K562 (cell line): ENCODE data around the gene WARS2. TPM values are rescaled to one million over a fixed set of nuclear protein-coding genes. Genes with fewer than 3 reads are reported as not detected.

ENCODE experiments used
- HMGN3 ChIP-seq: IDR thresholded peaks from 2 replicates; pipeline ENCODE4 v1.6.1; 2011; ENCODE audit warnings: borderline replicate concordance, low read depth, mild to moderate bottlenecking, mixed read lengths, low read length; ENCODE audit not compliant: insufficient read length; ENCODE audit errors: extremely low read depth
- ZNF184 ChIP-seq: sonication (generic); formaldehyde crosslinking; IDR thresholded peaks from 2 replicates; pipeline ENCODE4 v1.5.0; 2020; ENCODE audit warnings: missing genetic modification reagents
- polyA plus RNA-seq, 8 experiments: library from polyadenylated mRNA; depleted of rRNA in 4 of 8; stranded (reverse) in 5 of 8; unstranded in 3 of 8; fragments of >200 nt; fragmentation: Nextera tagmentation in 2 of 8; fragmentation: Illumina TruSeq in 1 of 8; extraction: Ambion mirVana in 2 of 8; extraction: Trizol in 1 of 8; gene quantifications; 2 replicates each; pipeline versions ENCODE4 v1.2.1 to v1.2.3, GENCODE V29; 2011 to 2014; ENCODE audit warnings: inconsistent platforms in 1 of 8, missing spikeins in 1 of 8
- total RNA-seq, 7 experiments: library from RNA; depleted of rRNA in 6 of 7; stranded (reverse); fragments of >200 nt in 6 of 7; fragmentation: Illumina TruSeq in 2 of 7; extraction: Trizol in 2 of 7; gene quantifications; 2 replicates each; pipeline versions ENCODE4 v1.2.1 to v1.2.3, GENCODE V29; 2011 to 2021; ENCODE audit warnings: low replicate concordance in 1 of 7
- TF ChIP-seq, protein P1 (sequence below), 2 experiments: fragments of 450-650 bp in 1 of 2; sonication (generic) in 1 of 2; formaldehyde crosslinking in 1 of 2; IDR thresholded peaks; 2 replicates each; pipeline versions ENCODE4 v1.7.1 to v1.9.0; 2016 to 2022; ENCODE audit warnings: inconsistent platforms in 1 of 2, mild to moderate bottlenecking in 1 of 2, missing genetic modification reagents in 1 of 2

WARS2 gene
- total and polyA plus RNA-seq, 9 of the 15 experiments (the other 6 are each of a cell fraction or from before 2014, with no cell fraction given), result 5.7 to 18.0 (median 16.9) TPM

DNA sequence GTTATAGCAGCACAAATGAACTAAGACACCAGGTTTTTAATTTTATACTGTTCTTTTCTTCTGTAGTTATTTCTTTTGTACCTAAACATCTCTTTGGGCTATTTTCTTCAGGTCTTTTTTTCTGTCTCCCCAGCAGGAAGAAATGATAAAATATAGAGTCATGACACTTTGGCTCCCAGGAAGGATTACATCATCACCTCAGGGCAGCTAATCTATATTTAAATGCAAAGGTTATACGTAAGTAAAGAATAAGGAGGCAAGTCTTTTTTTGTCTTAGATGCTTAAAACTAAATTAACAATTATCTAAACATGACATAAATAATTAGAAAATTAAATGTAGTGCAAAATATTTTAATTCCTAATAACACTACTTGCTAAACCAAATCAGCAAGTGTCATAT lies 57.0 kb downstream of the WARS2 start (continued):
- TF ChIP-seq, protein P1, sequence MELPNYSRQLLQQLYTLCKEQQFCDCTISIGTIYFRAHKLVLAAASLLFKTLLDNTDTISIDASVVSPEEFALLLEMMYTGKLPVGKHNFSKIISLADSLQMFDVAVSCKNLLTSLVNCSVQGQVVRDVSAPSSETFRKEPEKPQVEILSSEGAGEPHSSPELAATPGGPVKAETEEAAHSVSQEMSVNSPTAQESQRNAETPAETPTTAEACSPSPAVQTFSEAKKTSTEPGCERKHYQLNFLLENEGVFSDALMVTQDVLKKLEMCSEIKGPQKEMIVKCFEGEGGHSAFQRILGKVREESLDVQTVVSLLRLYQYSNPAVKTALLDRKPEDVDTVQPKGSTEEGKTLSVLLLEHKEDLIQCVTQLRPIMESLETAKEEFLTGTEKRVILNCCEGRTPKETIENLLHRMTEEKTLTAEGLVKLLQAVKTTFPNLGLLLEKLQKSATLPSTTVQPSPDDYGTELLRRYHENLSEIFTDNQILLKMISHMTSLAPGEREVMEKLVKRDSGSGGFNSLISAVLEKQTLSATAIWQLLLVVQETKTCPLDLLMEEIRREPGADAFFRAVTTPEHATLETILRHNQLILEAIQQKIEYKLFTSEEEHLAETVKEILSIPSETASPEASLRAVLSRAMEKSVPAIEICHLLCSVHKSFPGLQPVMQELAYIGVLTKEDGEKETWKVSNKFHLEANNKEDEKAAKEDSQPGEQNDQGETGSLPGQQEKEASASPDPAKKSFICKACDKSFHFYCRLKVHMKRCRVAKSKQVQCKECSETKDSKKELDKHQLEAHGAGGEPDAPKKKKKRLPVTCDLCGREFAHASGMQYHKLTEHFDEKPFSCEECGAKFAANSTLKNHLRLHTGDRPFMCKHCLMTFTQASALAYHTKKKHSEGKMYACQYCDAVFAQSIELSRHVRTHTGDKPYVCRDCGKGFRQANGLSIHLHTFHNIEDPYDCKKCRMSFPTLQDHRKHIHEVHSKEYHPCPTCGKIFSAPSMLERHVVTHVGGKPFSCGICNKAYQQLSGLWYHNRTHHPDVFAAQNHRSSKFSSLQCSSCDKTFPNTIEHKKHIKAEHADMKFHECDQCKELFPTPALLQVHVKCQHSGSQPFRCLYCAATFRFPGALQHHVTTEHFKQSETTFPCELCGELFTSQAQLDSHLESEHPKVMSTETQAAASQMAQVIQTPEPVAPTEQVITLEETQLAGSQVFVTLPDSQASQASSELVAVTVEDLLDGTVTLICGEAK (IDR thresholded peaks at IDR 0.05), result no peak
- TF ChIP-seq, protein P1 (CRISPR knock-in tag; IDR thresholded peaks at IDR 0.05), result no peak
- TF ChIP-seq HMGN3 (no peak), ZNF184 (no peak)
